ENCODE results near the gene PUDP. TPM values are rescaled to one million over a fixed set of nuclear protein-coding genes. Genes with fewer than 3 reads are reported as not detected.

Gene PUDP
- total RNA-seq, 1 experiment from 2014 or later = 20.3 TPM

DNA sequence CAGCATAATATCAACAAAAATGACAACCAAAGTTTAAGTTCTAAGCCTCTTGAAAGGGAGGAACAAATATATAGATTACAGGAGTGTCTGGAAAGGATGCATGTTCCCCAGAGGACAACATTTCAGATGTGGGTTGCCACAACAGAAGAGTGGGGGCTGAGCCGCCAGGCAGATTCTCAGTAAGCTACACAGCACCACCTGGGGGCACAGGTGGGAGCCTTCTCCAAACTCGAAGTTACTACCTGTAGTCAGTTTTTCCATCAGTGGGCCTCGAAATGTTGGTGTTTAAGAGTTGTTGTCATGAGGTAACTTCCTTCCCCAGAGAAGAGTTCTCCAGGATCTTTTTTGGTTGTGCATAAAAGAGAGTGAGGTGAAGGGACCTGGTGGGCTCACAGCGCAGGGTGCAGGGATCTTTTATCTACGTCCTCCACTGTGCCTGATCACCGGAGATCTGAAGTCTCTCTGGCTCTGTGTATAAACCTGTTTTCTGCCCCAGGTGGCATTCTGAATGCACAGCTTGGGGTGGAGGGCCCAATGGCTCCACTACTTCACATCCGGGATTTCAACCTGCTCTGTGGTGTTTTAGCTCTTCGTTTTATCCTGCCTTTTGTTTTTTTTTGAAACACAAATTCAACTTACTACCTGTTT is 58.9 kb downstream of the PUDP start:
- intact Hi-C loops (cut with micrococcal nuclease) = no loop called here
- H3K4me2 ChIP-seq (ENCODE audit: low read length) = no peak overlapping the region
- RAD21 ChIA-PET (ENCODE audit: low non-redundant PET in 1 of 2, low total read pairs in 2 of 2, uncharacterized antibody in 2 of 2, unreplicated experiment in 2 of 2) = no interaction called here
- H3K27me3 ChIP-seq (ENCODE audit: insufficient read depth, low read length) = no peaks in the 10 kb centered on the region
- H4K20me1 ChIP-seq (ENCODE audit: insufficient read depth) = no peaks in the 10 kb centered on the region
- H3K36me3 ChIP-seq (ENCODE audit: control insufficient read depth in 1 of 2, insufficient read depth in 2 of 2, low read length in 2 of 2) = no peaks in the 10 kb centered on the region
- POLR2A ChIA-PET = no interaction called here
- DNase-seq (ENCODE audit: low read depth, low spot score) (no peak), ATAC-seq (no peak)
- H3K4me3 ChIP-seq (replicated peaks in 1 of 2; ENCODE audit: low read depth in 1 of 2, low read length in 2 of 2) = no peak overlapping the region
- CTCF ChIA-PET = no interaction called here
- H3K9ac ChIP-seq (ENCODE audit: low read length) = no peak overlapping the region
- TF ChIP-seq, protein P1, sequence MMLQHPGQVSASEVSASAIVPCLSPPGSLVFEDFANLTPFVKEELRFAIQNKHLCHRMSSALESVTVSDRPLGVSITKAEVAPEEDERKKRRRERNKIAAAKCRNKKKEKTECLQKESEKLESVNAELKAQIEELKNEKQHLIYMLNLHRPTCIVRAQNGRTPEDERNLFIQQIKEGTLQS (IDR thresholded peaks at IDR 0.05) = no peak
- TF ChIP-seq CTCF (IDR thresholded peaks at IDR 0.05 in 2 of 3, conservative IDR thresholded peaks at IDR 0.05 in 1 of 3; ENCODE audit: borderline replicate concordance in 1 of 3, insufficient read depth in 1 of 3, low read depth in 2 of 3, low read length in 2 of 3) = peak in 2 of 3 experiments; percentile 11 to 20; a peak in 2 of 6 replicates
- no peak overlapping the region for H3K27ac ChIP-seq (ENCODE audit: low read depth, low read length)
- H3K9me2 ChIP-seq (ENCODE audit: insufficient read depth) = no peaks in the 10 kb centered on the region
- no TSS peak for BruUV-seq (replicated peaks)
- H3K79me2 ChIP-seq (ENCODE audit: insufficient read depth, low read length) = no peaks in the 10 kb centered on the region
- no peaks in the 10 kb centered on the region for H3K9me3 ChIP-seq (ENCODE audit: control insufficient read depth in 1 of 2, insufficient read depth in 1 of 2, low read depth in 1 of 2, low read length in 2 of 2)
- no peak overlapping the region for H2AFZ ChIP-seq (ENCODE audit: low read depth, low read length, poor library complexity, severe bottlenecking)
- peaks cover 0 to 4% of the 10 kb centered on the region in 2 experiments; a peak in 1 of 4 replicates for H3K4me1 ChIP-seq (ENCODE audit: control insufficient read depth in 1 of 2, insufficient read depth in 2 of 2, low read length in 2 of 2)

- no peaks in the 10 kb centered on the region for H3K9me3 ChIP-seq (ENCODE audit: control insufficient read depth in 1 of 2, insufficient read depth in 1 of 2, low read depth in 1 of 2, low read length in 2 of 2)
- intact Hi-C loops (cut with micrococcal nuclease) = no loop called here
- no peak overlapping the region for H3K27ac ChIP-seq (ENCODE audit: low read depth, low read length)
- H3K36me3 ChIP-seq (ENCODE audit: control insufficient read depth in 1 of 2, insufficient read depth in 2 of 2, low read length in 2 of 2) = no peaks in the 10 kb centered on the region
- H3K79me2 ChIP-seq (ENCODE audit: insufficient read depth, low read length) = no peaks in the 10 kb centered on the region
- ChIA-PET POLR2A (no interaction called here), CTCF (no interaction called here), RAD21 (ENCODE audit: low non-redundant PET in 1 of 2, low total read pairs in 2 of 2, uncharacterized antibody in 2 of 2, unreplicated experiment in 2 of 2) (no interaction called here)
- no peaks in the 10 kb centered on the region for H3K9me2 ChIP-seq (ENCODE audit: insufficient read depth)
- ATAC-seq (no peak), DNase-seq (ENCODE audit: low read depth, low spot score) (no peak)
- BruUV-seq (replicated peaks) = no TSS peak
- no peaks in the 10 kb centered on the region for H3K27me3 ChIP-seq (ENCODE audit: insufficient read depth, low read length)
- H3K4me3 ChIP-seq (replicated peaks in 1 of 2; ENCODE audit: low read depth in 1 of 2, low read length in 2 of 2) = no peak overlapping the region
- H3K4me1 ChIP-seq (ENCODE audit: control insufficient read depth in 1 of 2, insufficient read depth in 2 of 2, low read length in 2 of 2) = peaks cover 0 to 4% of the 10 kb centered on the region in 2 experiments; a peak in 1 of 4 replicates
- TF ChIP-seq FOSL1 (IDR thresholded peaks at IDR 0.05; ENCODE audit: low read depth) = no peak
- no peak for TF ChIP-seq ZNF274 (IDR thresholded peaks at IDR 0.05; ENCODE audit: low read depth, low read length)
- TF ChIP-seq SIN3A (IDR thresholded peaks at IDR 0.05; ENCODE audit: low read depth) = no peak
- TF ChIP-seq YY1 (IDR thresholded peaks at IDR 0.05; ENCODE audit: extremely low read depth, insufficient replicate concordance, low read depth, low read length) = no peak
- TF ChIP-seq SP1 (IDR thresholded peaks at IDR 0.05; ENCODE audit: low read depth) = no peak
- TF ChIP-seq EZH2phosphoT487 (IDR thresholded peaks at IDR 0.05; ENCODE audit: borderline replicate concordance) = no peak
- TF ChIP-seq SRF (IDR thresholded peaks at IDR 0.05; ENCODE audit: low read depth) = no peak
- TF ChIP-seq CTCF (IDR thresholded peaks at IDR 0.05 in 2 of 3, conservative IDR thresholded peaks at IDR 0.05 in 1 of 3; ENCODE audit: borderline replicate concordance in 1 of 3, insufficient read depth in 1 of 3, low read depth in 2 of 3, low read length in 2 of 3) = no peak
- TF ChIP-seq EGR1 (IDR thresholded peaks at IDR 0.05; ENCODE audit: low read depth) = no peak
- TF ChIP-seq, protein P2, sequence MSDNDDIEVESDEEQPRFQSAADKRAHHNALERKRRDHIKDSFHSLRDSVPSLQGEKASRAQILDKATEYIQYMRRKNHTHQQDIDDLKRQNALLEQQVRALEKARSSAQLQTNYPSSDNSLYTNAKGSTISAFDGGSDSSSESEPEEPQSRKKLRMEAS (IDR thresholded peaks at IDR 0.05) = no peak
- TF ChIP-seq ZFX (IDR thresholded peaks at IDR 0.05) = no peak
- H2AFZ ChIP-seq (ENCODE audit: low read depth, low read length, poor library complexity, severe bottlenecking) = no peak overlapping the region
- H3K9ac ChIP-seq (ENCODE audit: low read length) = no peak overlapping the region
- H3K4me2 ChIP-seq (ENCODE audit: low read length) = no peak overlapping the region
- no peaks in the 10 kb centered on the region for H4K20me1 ChIP-seq (ENCODE audit: insufficient read depth)
These were observed 61.6 kb downstream of the PUDP start for GRCh38 chrX:7086384-7086783.

Measured in HCT116 (cell line).